Measurements from ENCODE around the gene MYT1. TPM values are rescaled to one million over a fixed set of nuclear protein-coding genes. Genes with fewer than 3 reads are reported as not detected.

Gene MYT1
- total RNA-seq, 1 experiment from 2014 or later, result 4.1 TPM

DNA sequence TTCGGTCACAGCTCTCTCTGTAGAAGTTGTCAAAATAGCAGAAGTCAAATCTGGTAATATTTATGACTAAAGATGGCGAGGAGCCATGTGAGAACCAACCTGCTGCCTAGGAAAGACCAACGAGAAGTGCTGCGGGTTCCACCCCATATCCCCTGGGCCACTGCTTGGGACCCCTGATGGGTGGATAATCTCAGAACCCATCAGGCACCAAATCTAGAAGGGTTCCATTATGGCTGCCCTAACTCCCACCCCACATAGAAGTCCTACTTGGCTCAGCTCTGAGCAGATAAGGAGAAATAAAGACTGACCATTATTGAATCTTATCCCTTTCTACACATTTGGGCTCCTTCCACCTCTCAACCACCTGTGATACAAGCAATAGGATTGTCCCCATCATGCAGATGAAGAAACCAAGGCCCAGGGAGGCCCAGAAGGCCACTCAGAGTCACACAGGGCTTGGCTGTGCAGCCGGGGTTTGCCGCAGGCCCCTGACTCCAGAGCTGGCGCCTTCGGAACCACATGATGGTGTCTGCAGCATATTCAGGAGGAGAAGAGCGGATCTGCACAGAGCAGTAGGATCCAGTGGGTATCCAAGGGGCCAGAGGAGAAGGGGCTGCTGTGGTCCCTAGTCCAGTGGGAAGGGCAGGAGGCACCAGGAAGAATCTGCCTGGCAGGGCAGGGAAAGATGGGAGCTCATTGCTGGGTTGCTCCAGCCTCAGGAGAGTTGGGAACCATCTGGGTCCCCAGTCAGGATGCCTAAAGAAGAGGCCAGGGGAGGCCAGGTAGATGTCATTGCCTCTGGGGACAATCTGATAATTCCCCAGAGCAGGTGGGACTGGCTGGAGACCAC, 81.7 kb downstream of the MYT1 start:
- Histone ChIP-seq H3K9ac (ENCODE audit: low read length) (no peak overlapping the region), H3K36me3 (ENCODE audit: insufficient read depth, low read length) (no peaks in the 10 kb centered on the region), H3K9me3 (ENCODE audit: low read length) (no peaks in the 10 kb centered on the region), H3K79me2 (ENCODE audit: low read length) (no peaks in the 10 kb centered on the region), H3K9me2 (replicated peaks; ENCODE audit: insufficient read depth, low read length) (no peaks in the 10 kb centered on the region), H3K4me3 (ENCODE audit: low read length) (no peak overlapping the region), H4K20me1 (ENCODE audit: insufficient read depth, low read depth, low read length) (no peaks in the 10 kb centered on the region), H3K27me3 (ENCODE audit: low read length) (no peaks in the 10 kb centered on the region), H2AFZ (ENCODE audit: low read length) (no peak overlapping the region), H3K27ac (ENCODE audit: low read length) (no peak overlapping the region), H3K4me2 (ENCODE audit: low read depth, low read length, poor library complexity, severe bottlenecking) (no peak overlapping the region), H3K4me1 (ENCODE audit: low read length) (peaks cover 4% of the 10 kb centered on the region; the same call in 1 of the 2 replicates)
- DNase-seq, result no peak

DNA sequence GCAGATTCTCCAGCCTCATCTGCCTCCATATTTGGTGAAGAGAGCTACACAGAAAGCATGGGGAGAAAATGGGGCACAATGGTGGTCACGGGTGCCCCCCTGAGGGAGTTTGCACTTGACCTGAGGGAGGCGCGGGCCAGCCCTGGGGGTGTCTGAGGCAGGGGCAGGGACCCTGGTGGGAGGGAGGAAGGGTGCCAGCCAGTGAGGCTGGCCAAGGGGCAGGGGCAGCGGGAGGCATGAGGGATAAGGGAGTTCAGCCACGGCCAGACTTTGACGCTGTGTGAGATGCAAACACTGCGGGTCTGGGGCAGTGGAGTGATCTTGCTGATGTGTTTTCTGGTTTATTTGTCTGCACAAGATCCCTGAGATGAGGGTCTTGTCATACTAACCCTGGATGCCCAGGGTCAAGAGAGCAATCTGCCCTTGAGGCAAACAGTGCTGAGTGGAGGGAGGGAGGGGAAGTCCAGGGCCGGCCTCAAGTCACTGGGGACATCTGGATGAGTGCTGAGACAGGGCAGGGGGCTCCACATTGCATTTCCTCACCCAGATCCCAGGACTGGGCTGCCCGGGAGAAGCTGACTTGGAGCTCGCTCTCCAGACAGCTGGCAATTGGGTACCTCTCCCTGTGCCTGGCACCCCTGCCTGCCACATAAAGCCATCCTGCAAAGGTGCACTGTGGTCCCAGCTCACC, 82.5 kb downstream of the MYT1 start:
- Histone ChIP-seq H3K9me3 (ENCODE audit: low read length) (no peaks in the 10 kb centered on the region), H4K20me1 (ENCODE audit: insufficient read depth, low read depth, low read length) (no peaks in the 10 kb centered on the region), H3K79me2 (ENCODE audit: low read length) (no peaks in the 10 kb centered on the region), H3K4me3 (ENCODE audit: low read length) (no peak overlapping the region), H3K36me3 (ENCODE audit: insufficient read depth, low read length) (no peaks in the 10 kb centered on the region), H3K4me1 (ENCODE audit: low read length) (peaks cover 4% of the 10 kb centered on the region; the same call in 1 of the 2 replicates), H2AFZ (ENCODE audit: low read length) (no peak overlapping the region), H3K9me2 (replicated peaks; ENCODE audit: insufficient read depth, low read length) (no peaks in the 10 kb centered on the region), H3K27me3 (ENCODE audit: low read length) (no peaks in the 10 kb centered on the region), H3K4me2 (ENCODE audit: low read depth, low read length, poor library complexity, severe bottlenecking) (no peak overlapping the region), H3K27ac (ENCODE audit: low read length) (no peak overlapping the region), H3K9ac (ENCODE audit: low read length) (no peak overlapping the region)
- no peak for DNase-seq

DNA sequence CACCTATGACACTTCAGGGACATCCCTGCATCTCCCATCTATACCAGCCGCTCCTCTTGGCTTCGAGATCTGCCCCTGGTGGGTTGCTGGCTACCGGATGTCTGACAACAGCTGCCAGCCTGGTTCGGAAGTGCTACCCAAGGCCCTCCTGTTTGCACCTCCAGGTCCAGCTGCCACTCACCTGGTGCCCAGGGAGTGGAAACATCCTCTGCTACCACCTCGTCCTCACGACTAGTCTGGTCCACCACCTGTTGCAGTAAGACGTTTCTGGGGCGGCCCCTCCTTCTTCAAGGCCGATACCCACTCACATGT, 83.0 kb downstream of the MYT1 start:
- no peak overlapping the region for H2AFZ ChIP-seq (ENCODE audit: low read length)

DNA sequence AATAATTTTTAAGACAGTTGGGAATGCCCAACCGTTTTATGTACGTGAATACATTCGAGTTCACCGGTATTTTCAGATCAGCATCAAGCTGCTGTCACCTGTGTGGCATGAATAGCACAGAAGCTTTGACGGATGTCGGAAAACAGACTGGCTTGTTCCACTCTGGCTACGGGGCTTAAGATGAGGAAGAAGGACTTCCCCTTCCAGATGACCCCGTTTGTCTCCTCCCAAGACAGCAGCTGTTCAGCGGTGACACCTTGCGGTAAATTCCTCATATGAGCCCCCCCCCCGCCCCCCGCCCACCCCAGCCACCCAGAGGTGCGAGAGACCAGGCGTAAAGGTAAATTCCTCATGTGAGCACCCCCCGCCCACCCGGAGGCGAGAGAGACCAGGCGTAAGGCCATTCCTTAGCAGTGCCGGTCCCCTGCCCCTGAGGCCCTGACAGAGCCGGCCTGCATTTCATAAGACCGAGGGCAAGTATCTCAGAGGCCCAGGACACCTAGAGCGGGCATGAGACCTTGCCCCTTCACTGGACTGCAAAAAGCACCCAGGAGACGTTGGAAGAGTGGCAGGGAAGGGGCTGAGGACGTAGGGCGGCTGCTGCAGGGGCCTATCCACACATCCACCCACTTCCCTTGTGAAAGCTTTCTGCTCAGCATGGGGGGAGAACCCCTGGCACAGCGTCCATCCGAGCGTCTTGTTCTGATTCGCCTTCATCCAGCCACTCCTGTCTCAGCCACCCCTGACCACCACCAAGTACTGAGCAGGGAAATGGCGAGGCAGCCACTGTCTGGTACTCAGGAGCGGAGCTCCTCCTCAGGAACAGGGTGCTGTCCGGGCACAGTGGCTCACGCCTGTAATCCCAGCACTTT, 84.0 kb downstream of the MYT1 start:
- H3K9me3 ChIP-seq (ENCODE audit: low read length), result no peaks in the 10 kb centered on the region
- H3K36me3 ChIP-seq (ENCODE audit: insufficient read depth, low read length), result no peaks in the 10 kb centered on the region
- no peak overlapping the region for H3K9ac ChIP-seq (ENCODE audit: low read length)
- no peak overlapping the region for H3K4me3 ChIP-seq (ENCODE audit: low read length)
- H2AFZ ChIP-seq (ENCODE audit: low read length), result no peak overlapping the region
- H3K27ac ChIP-seq (ENCODE audit: low read length), result no peak overlapping the region
- no peaks in the 10 kb centered on the region for H3K79me2 ChIP-seq (ENCODE audit: low read length)
- no peaks in the 10 kb centered on the region for H4K20me1 ChIP-seq (ENCODE audit: insufficient read depth, low read depth, low read length)
- DNase-seq, result no peak
- no peaks in the 10 kb centered on the region for H3K9me2 ChIP-seq (replicated peaks; ENCODE audit: insufficient read depth, low read length)
- no peaks in the 10 kb centered on the region for H3K27me3 ChIP-seq (ENCODE audit: low read length)
- no peak overlapping the region for H3K4me2 ChIP-seq (ENCODE audit: low read depth, low read length, poor library complexity, severe bottlenecking)
- H3K4me1 ChIP-seq (ENCODE audit: low read length), result peaks cover 9% of the 10 kb centered on the region

More for the DNA sequence above, 83.0 kb downstream of the MYT1 start:
- no peaks in the 10 kb centered on the region for H3K36me3 ChIP-seq (ENCODE audit: insufficient read depth, low read length)
- no peak overlapping the region for H3K9ac ChIP-seq (ENCODE audit: low read length)
- H3K79me2 ChIP-seq (ENCODE audit: low read length), result no peaks in the 10 kb centered on the region
- no peaks in the 10 kb centered on the region for H4K20me1 ChIP-seq (ENCODE audit: insufficient read depth, low read depth, low read length)
- H3K4me3 ChIP-seq (ENCODE audit: low read length), result no peak overlapping the region
- H3K27ac ChIP-seq (ENCODE audit: low read length), result no peak overlapping the region
- no peaks in the 10 kb centered on the region for H3K9me3 ChIP-seq (ENCODE audit: low read length)
- H3K9me2 ChIP-seq (replicated peaks; ENCODE audit: insufficient read depth, low read length), result no peaks in the 10 kb centered on the region
- H3K4me2 ChIP-seq (ENCODE audit: low read depth, low read length, poor library complexity, severe bottlenecking), result no peak overlapping the region
- H3K27me3 ChIP-seq (ENCODE audit: low read length), result no peaks in the 10 kb centered on the region
- peaks cover 4% of the 10 kb centered on the region; the same call in 1 of the 2 replicates for H3K4me1 ChIP-seq (ENCODE audit: low read length)
- no peak for DNase-seq

DNA sequence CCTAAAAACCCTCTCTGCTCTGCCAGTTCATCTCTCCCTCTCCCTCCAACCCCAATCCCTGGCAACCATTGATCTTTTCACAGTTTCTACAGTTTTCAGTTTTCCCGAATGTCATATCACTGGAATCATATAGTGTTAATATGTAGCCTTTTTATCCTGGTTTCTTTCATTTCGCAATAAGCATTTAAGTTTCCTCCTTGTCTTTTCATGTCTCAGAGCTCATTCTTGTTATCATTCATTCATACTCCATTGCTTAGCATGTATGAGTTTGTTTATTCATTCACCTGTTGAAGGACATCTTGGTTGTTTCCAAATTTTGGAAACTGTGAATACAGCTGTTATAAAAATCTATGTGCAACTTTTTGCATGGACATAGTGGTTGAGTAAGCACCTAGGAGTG, 85.8 kb downstream of the MYT1 start:
- Histone ChIP-seq H3K4me1 (ENCODE audit: low read length) (peaks cover 13% of the 10 kb centered on the region), H3K9me2 (replicated peaks; ENCODE audit: insufficient read depth, low read length) (no peaks in the 10 kb centered on the region)
- DNase-seq, result no peak

DNA sequence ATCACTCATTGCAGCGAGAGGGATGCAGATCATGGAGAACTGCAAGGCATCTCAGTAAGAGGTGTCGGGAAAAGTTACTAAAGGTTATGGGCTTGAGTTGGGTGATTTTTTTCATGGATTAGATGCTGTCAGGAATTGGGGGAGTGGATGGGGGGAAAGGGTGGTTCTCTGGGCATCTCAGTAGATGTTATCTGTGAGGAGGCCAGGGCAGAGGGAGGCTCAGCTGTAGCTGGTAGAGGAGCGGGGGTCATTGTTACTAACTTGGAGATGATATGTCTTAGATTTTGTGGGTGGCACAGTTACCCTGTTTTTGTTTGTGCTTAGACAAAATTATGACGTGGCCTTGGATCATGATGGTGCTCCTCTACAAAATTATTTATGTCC, 88.7 kb downstream of the MYT1 start:
- H3K9ac ChIP-seq (ENCODE audit: low read length), result no peak overlapping the region
- DNase-seq, result no peak
- no peaks in the 10 kb centered on the region for H3K9me3 ChIP-seq (ENCODE audit: low read length)

More for the DNA sequence above, 85.8 kb downstream of the MYT1 start:
- H3K27ac ChIP-seq (ENCODE audit: low read length), result no peak overlapping the region
- H3K9ac ChIP-seq (ENCODE audit: low read length), result no peak overlapping the region
- H2AFZ ChIP-seq (ENCODE audit: low read length), result no peak overlapping the region
- no peak overlapping the region for H3K4me3 ChIP-seq (ENCODE audit: low read length)
- no peaks in the 10 kb centered on the region for H3K36me3 ChIP-seq (ENCODE audit: insufficient read depth, low read length)
- H4K20me1 ChIP-seq (ENCODE audit: insufficient read depth, low read depth, low read length), result no peaks in the 10 kb centered on the region
- H3K9me3 ChIP-seq (ENCODE audit: low read length), result no peaks in the 10 kb centered on the region
- H3K27me3 ChIP-seq (ENCODE audit: low read length), result no peaks in the 10 kb centered on the region
- no peak overlapping the region for H3K4me2 ChIP-seq (ENCODE audit: low read depth, low read length, poor library complexity, severe bottlenecking)
- H3K79me2 ChIP-seq (ENCODE audit: low read length), result no peaks in the 10 kb centered on the region

DNA sequence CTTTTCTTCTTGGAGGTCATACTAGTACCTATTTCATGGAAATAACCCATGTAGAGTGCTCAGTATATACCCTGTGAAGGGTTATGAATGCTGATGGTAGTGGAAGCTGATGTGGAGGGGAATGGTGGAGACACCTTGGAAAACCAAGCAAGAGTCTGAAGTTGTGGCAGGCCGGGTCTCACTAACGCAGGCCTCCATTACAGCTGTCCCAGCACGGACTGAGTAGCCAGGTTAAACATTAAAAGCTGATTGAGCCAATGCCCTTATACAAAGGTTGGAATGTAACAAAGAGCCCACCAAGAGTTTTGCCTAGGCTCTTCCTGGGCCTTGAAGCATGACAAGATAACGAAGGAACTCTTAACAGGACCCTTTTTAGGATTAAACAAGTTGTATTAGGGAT, 89.2 kb downstream of the MYT1 start:
- Histone ChIP-seq H3K27ac (ENCODE audit: low read length) (no peak overlapping the region), H3K9ac (ENCODE audit: low read length) (no peak overlapping the region), H3K36me3 (ENCODE audit: insufficient read depth, low read length) (no peaks in the 10 kb centered on the region), H2AFZ (ENCODE audit: low read length) (no peak overlapping the region), H3K4me3 (ENCODE audit: low read length) (no peak overlapping the region), H3K27me3 (ENCODE audit: low read length) (no peaks in the 10 kb centered on the region), H4K20me1 (ENCODE audit: insufficient read depth, low read depth, low read length) (no peaks in the 10 kb centered on the region), H3K9me2 (replicated peaks; ENCODE audit: insufficient read depth, low read length) (no peaks in the 10 kb centered on the region), H3K79me2 (ENCODE audit: low read length) (peaks cover 28% of the 10 kb centered on the region), H3K9me3 (ENCODE audit: low read length) (no peaks in the 10 kb centered on the region), H3K4me2 (ENCODE audit: low read depth, low read length, poor library complexity, severe bottlenecking) (no peak overlapping the region), H3K4me1 (ENCODE audit: low read length) (peaks cover 34% of the 10 kb centered on the region)
- DNase-seq, result no peak

More for the DNA sequence above, 88.7 kb downstream of the MYT1 start:
- H3K4me1 ChIP-seq (ENCODE audit: low read length), result peaks cover 30% of the 10 kb centered on the region
- H3K4me2 ChIP-seq (ENCODE audit: low read depth, low read length, poor library complexity, severe bottlenecking), result no peak overlapping the region
- H4K20me1 ChIP-seq (ENCODE audit: insufficient read depth, low read depth, low read length), result no peaks in the 10 kb centered on the region
- no peaks in the 10 kb centered on the region for H3K36me3 ChIP-seq (ENCODE audit: insufficient read depth, low read length)
- H3K27me3 ChIP-seq (ENCODE audit: low read length), result no peaks in the 10 kb centered on the region
- H3K27ac ChIP-seq (ENCODE audit: low read length), result no peak overlapping the region
- no peaks in the 10 kb centered on the region for H3K9me2 ChIP-seq (replicated peaks; ENCODE audit: insufficient read depth, low read length)
- no peak overlapping the region for H2AFZ ChIP-seq (ENCODE audit: low read length)
- no peak overlapping the region for H3K4me3 ChIP-seq (ENCODE audit: low read length)
- peaks cover 23% of the 10 kb centered on the region for H3K79me2 ChIP-seq (ENCODE audit: low read length)

DNA sequence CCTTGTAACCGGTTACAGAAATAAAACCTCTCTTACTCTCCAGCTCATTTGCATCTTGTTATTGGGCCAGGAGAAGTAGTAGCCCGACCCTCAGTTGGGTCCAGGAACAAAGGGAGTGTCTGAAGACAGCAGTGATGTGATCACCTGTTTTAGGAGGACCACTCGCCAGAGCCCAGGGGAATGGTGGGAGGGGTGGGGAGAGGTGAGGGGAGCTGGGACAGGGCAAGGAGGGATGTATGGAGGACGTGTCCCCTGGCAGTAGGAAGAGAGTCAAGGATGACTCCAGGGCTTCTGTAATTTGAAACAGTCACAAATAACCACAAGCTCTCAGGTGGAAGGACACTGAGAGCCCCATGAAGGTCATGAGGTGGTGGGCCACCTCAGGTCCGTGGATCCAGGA, 89.9 kb downstream of the MYT1 start:
- peaks cover 37% of the 10 kb centered on the region for H3K4me1 ChIP-seq (ENCODE audit: low read length)
- H3K9me2 ChIP-seq (replicated peaks; ENCODE audit: insufficient read depth, low read length), result no peaks in the 10 kb centered on the region
- H3K36me3 ChIP-seq (ENCODE audit: insufficient read depth, low read length), result no peaks in the 10 kb centered on the region
- no peak overlapping the region for H3K9ac ChIP-seq (ENCODE audit: low read length)
- no peak overlapping the region for H3K27ac ChIP-seq (ENCODE audit: low read length)
- H3K9me3 ChIP-seq (ENCODE audit: low read length), result no peaks in the 10 kb centered on the region
- H3K4me3 ChIP-seq (ENCODE audit: low read length), result no peak overlapping the region
- H3K27me3 ChIP-seq (ENCODE audit: low read length), result no peaks in the 10 kb centered on the region
- no peaks in the 10 kb centered on the region for H4K20me1 ChIP-seq (ENCODE audit: insufficient read depth, low read depth, low read length)
- H3K4me2 ChIP-seq (ENCODE audit: low read depth, low read length, poor library complexity, severe bottlenecking), result no peak overlapping the region
- no peak for DNase-seq
- H3K79me2 ChIP-seq (ENCODE audit: low read length), result peaks cover 35% of the 10 kb centered on the region
- H2AFZ ChIP-seq (ENCODE audit: low read length), result no peak overlapping the region
